ENCODE data around the gene OLIG1. TPM values are rescaled to one million over a fixed set of nuclear protein-coding genes. Genes with fewer than 3 reads are reported as not detected.

OLIG1 gene
- total RNA-seq, 1 experiment from 2014 or later: not detected

GRCh38 chr21:33111577-33111976 is 41.6 kb downstream of the OLIG1 start:
- H3K4me3 ChIP-seq: no peak overlapping the region
- H3K36me3 ChIP-seq: no peaks in the 10 kb centered on the region
- no peaks in the 10 kb centered on the region for H3K9me3 ChIP-seq (replicated peaks)
- no peak for DNase-seq (ENCODE audit: low read depth in 1 of 2, low spot score in 2 of 2)
- peaks cover 90% of the 10 kb centered on the region for H3K27me3 ChIP-seq (replicated peaks)
- no peaks in the 10 kb centered on the region for H3K4me1 ChIP-seq (replicated peaks)
- H3K27ac ChIP-seq: no peak overlapping the region

GRCh38 chr21:33112151-33112550 is 42.2 kb downstream of the OLIG1 start:
- Histone ChIP-seq H3K27ac (no peak overlapping the region), H3K27me3 (replicated peaks) (peaks cover 96% of the 10 kb centered on the region), H3K4me1 (replicated peaks) (no peaks in the 10 kb centered on the region), H3K9me3 (replicated peaks) (no peaks in the 10 kb centered on the region), H3K36me3 (no peaks in the 10 kb centered on the region), H3K4me3 (no peak overlapping the region)
- no peak for DNase-seq (ENCODE audit: low read depth in 1 of 2, low spot score in 2 of 2)

GRCh38 chr21:33112681-33113080 is 42.7 kb downstream of the OLIG1 start:
- H3K27ac ChIP-seq: no peak overlapping the region
- H3K9me3 ChIP-seq (replicated peaks): no peaks in the 10 kb centered on the region
- peaks cover 92% of the 10 kb centered on the region for H3K27me3 ChIP-seq (replicated peaks)
- H3K4me1 ChIP-seq (replicated peaks): no peaks in the 10 kb centered on the region
- H3K4me3 ChIP-seq: no peak overlapping the region
- no peak for DNase-seq (ENCODE audit: low read depth in 1 of 2, low spot score in 2 of 2)
- H3K36me3 ChIP-seq: no peaks in the 10 kb centered on the region

- no peaks in the 10 kb centered on the region for H3K9me3 ChIP-seq (replicated peaks)
- H3K27me3 ChIP-seq (replicated peaks): peaks cover 91% of the 10 kb centered on the region
- no peak overlapping the region for H3K27ac ChIP-seq
- no peaks in the 10 kb centered on the region for H3K36me3 ChIP-seq
- DNase-seq (ENCODE audit: low read depth in 1 of 2, low spot score in 2 of 2): no peak
- no peak overlapping the region for H3K4me3 ChIP-seq
- no peaks in the 10 kb centered on the region for H3K4me1 ChIP-seq (replicated peaks)
These were observed 43.2 kb downstream of the OLIG1 start for GRCh38 chr21:33113131-33113530.

- no peaks in the 10 kb centered on the region for H3K4me1 ChIP-seq (replicated peaks)
- H3K4me3 ChIP-seq: no peak overlapping the region
- no peak overlapping the region for H3K27ac ChIP-seq
- H3K9me3 ChIP-seq (replicated peaks): no peaks in the 10 kb centered on the region
- H3K36me3 ChIP-seq: no peaks in the 10 kb centered on the region
- no peak for DNase-seq (ENCODE audit: low read depth in 1 of 2, low spot score in 2 of 2)
- H3K27me3 ChIP-seq (replicated peaks): peaks cover 92% of the 10 kb centered on the region
These were observed 44.3 kb downstream of the OLIG1 start for GRCh38 chr21:33114276-33114675.

- no peak for DNase-seq (ENCODE audit: low read depth in 1 of 2, low spot score in 2 of 2)
- H3K4me1 ChIP-seq (replicated peaks): no peaks in the 10 kb centered on the region
- H3K36me3 ChIP-seq: no peaks in the 10 kb centered on the region
- no peak overlapping the region for H3K27ac ChIP-seq
- H3K4me3 ChIP-seq: no peak overlapping the region
- H3K9me3 ChIP-seq (replicated peaks): no peaks in the 10 kb centered on the region
- peaks cover 84% of the 10 kb centered on the region for H3K27me3 ChIP-seq (replicated peaks)
These were observed 45.9 kb downstream of the OLIG1 start for GRCh38 chr21:33115631-33116510.

GRCh38 chr21:33116676-33117075 is 46.7 kb downstream of the OLIG1 start:
- no peak for DNase-seq (ENCODE audit: low read depth in 1 of 2, low spot score in 2 of 2)
- peaks cover 79% of the 10 kb centered on the region for H3K27me3 ChIP-seq (replicated peaks)
- no peaks in the 10 kb centered on the region for H3K36me3 ChIP-seq

GRCh38 chr21:33117101-33117888 is 47.4 kb downstream of the OLIG1 start:
- Histone ChIP-seq H3K27me3 (replicated peaks) (peaks cover 77% of the 10 kb centered on the region), H3K27ac (no peak overlapping the region), H3K36me3 (no peaks in the 10 kb centered on the region), H3K9me3 (replicated peaks) (no peaks in the 10 kb centered on the region), H3K4me1 (replicated peaks) (no peaks in the 10 kb centered on the region), H3K4me3 (no peak overlapping the region)
- no peak for DNase-seq (ENCODE audit: low read depth in 1 of 2, low spot score in 2 of 2)

More at GRCh38 chr21:33116676-33117075, 46.7 kb downstream of the OLIG1 start:
- H3K27ac ChIP-seq: no peak overlapping the region
- H3K9me3 ChIP-seq (replicated peaks): no peaks in the 10 kb centered on the region
- no peak overlapping the region for H3K4me3 ChIP-seq
- no peaks in the 10 kb centered on the region for H3K4me1 ChIP-seq (replicated peaks)

Other genes with a start within 250 kb of the OLIG1 start
- gene OLIG2, start 44.2 kb upstream of the OLIG1 start, total RNA-seq (2014; rRNA removed; shearing (Covaris generic)): not detected in 2 replicates
- gene IFNAR2, start 159.8 kb downstream of the OLIG1 start, total RNA-seq (2014; rRNA removed; shearing (Covaris generic)): 5.1 and 48.3 TPM in 2 replicates
- 51.4 and 77.5 TPM in 2 replicates for gene IL10RB, start 196.2 kb downstream of the OLIG1 start, total RNA-seq (2014; rRNA removed; shearing (Covaris generic))

Data from SJSA1 (cell line).